Measurements from ENCODE around the gene GPRIN2. TPM values are rescaled to one million over a fixed set of nuclear protein-coding genes. Genes with fewer than 3 reads are reported as not detected.

GPRIN2 gene
- total RNA-seq, 1 experiment from 2014 or later, result 10.5 TPM

DNA sequence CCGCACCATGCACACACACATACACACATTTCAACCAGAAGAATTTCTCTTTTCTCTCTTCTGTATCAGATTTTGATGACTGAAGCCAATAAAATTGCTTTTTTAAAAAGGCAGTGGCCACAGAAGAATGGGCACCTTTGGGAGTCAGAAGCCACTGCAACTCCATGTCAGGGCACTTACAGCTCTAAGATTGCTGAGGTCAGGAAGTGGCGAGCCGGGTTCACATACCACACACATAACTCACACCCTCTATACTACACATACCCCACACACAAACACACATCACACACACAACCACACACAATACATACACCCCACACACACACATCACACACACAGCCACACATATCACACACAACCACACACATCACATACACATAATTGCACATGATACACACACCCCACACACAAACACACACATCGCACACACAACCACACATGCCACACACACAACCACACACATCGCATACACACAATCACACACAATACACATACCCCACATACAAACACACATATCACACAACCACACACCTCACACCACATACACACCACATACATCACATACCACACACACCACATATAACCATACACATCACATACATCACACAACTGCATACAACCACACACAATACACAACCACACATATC, 31.2 kb downstream of the GPRIN2 start:
- Mint-ChIP-seq H3K36me3 (ENCODE audit: insufficient read depth in 1 of 3, low read depth in 3 of 3) (no peaks in the 10 kb centered on the region), H3K4me1 (no peaks in the 10 kb centered on the region), H3K4me3 (no peak overlapping the region), H3K27me3 (ENCODE audit: low read depth) (no peaks in the 10 kb centered on the region), H3K9me3 (no peaks in the 10 kb centered on the region), H3K27ac (no peak overlapping the region)
- no peak overlapping the region for H2BK20ac ChIP-seq (ENCODE audit: low read depth, low read length, poor library complexity, severe bottlenecking)
- 100% methylated on average over 2 of the region's 5 CpGs for WGBS (ENCODE audit: extremely low coverage, insufficient read length, low lambda C conversion rate)
- no peaks in the 10 kb centered on the region for H3K23me2 ChIP-seq (ENCODE audit: insufficient read length, low read depth, low read length, poor library complexity, severe bottlenecking)
- DNase-seq, result no peak
- no peak overlapping the region for H3K4ac ChIP-seq (ENCODE audit: low read depth, low read length)
- no peak overlapping the region for H2AFZ ChIP-seq (ENCODE audit: low read length)
- no peak overlapping the region for H3T11ph ChIP-seq (ENCODE audit: low read length)
- H4K20me1 ChIP-seq (ENCODE audit: control insufficient read depth, insufficient read depth, insufficient read length), result no peaks in the 10 kb centered on the region
- no peak overlapping the region for H3K18ac ChIP-seq (ENCODE audit: insufficient read length, low read depth, low read length)
- no peak overlapping the region for H2BK120ac ChIP-seq (ENCODE audit: low read depth, low read length, poor library complexity, severe bottlenecking)
- no peak overlapping the region for H2BK15ac ChIP-seq (ENCODE audit: low read depth, low read length)
- H4K8ac ChIP-seq (replicated peaks; ENCODE audit: insufficient read length, low read depth, low read length), result no peak overlapping the region
- H3K79me1 ChIP-seq (ENCODE audit: insufficient read depth, low read depth, low read length, poor library complexity, severe bottlenecking), result no peaks in the 10 kb centered on the region
- no peak overlapping the region for H3K9ac ChIP-seq (ENCODE audit: extremely low read depth, insufficient read length, low read length)
- TF ChIP-seq, protein P1, sequence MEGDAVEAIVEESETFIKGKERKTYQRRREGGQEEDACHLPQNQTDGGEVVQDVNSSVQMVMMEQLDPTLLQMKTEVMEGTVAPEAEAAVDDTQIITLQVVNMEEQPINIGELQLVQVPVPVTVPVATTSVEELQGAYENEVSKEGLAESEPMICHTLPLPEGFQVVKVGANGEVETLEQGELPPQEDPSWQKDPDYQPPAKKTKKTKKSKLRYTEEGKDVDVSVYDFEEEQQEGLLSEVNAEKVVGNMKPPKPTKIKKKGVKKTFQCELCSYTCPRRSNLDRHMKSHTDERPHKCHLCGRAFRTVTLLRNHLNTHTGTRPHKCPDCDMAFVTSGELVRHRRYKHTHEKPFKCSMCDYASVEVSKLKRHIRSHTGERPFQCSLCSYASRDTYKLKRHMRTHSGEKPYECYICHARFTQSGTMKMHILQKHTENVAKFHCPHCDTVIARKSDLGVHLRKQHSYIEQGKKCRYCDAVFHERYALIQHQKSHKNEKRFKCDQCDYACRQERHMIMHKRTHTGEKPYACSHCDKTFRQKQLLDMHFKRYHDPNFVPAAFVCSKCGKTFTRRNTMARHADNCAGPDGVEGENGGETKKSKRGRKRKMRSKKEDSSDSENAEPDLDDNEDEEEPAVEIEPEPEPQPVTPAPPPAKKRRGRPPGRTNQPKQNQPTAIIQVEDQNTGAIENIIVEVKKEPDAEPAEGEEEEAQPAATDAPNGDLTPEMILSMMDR (conservative IDR thresholded peaks at IDR 0.05), result no peak
- H2AK5ac ChIP-seq (ENCODE audit: insufficient read length, low read length), result no peak overlapping the region
- no peak overlapping the region for H3K27ac ChIP-seq (ENCODE audit: insufficient read length, low read depth, low read length)
- no peak overlapping the region for H3K23ac ChIP-seq (ENCODE audit: insufficient read length, low read depth, low read length)
- no peaks in the 10 kb centered on the region for H3K9me3 ChIP-seq (ENCODE audit: control insufficient read depth, low read depth, low read length)
- no peak overlapping the region for H3K14ac ChIP-seq (ENCODE audit: insufficient read depth, low read length)
- no peak overlapping the region for H3K4me2 ChIP-seq (ENCODE audit: insufficient read depth, insufficient read length, low read length)
- H2BK5ac ChIP-seq (ENCODE audit: insufficient read length, low read length), result no peak overlapping the region
- H3K27me3 ChIP-seq (ENCODE audit: insufficient read depth, low read length), result no peaks in the 10 kb centered on the region
- no peak overlapping the region for H4K5ac ChIP-seq (ENCODE audit: insufficient read length, low read depth, low read length)
- no peak overlapping the region for H2BK12ac ChIP-seq (ENCODE audit: insufficient read length, low read depth, low read length)
- no peaks in the 10 kb centered on the region for H3K4me1 ChIP-seq (ENCODE audit: insufficient read depth, low read length)
- no peak overlapping the region for H3K56ac ChIP-seq (ENCODE audit: insufficient read length, low read depth, low read length)
- H4K91ac ChIP-seq (ENCODE audit: insufficient read length, low read depth, low read length), result no peak overlapping the region
- H3K79me2 ChIP-seq (ENCODE audit: insufficient read depth, low read length), result no peaks in the 10 kb centered on the region

All from H9 (cell line).